Keratinocyte (primary cell): ENCODE results near the gene OR6C75.
"Not testable (repeated sequence)": the region's sequence is repeated elsewhere in the genome, so short reads cannot be mapped to it uniquely, and the experiment has no call there.

Experiments
- EZH2 ChIP-seq: IDR thresholded peaks from one replicate; pipeline ENCODE4 v1.6.1; 2012; ENCODE audit warnings: inconsistent platforms, mild to moderate bottlenecking, low read length, moderate library complexity
- TF ChIP-seq, protein P1 (sequence below), 3 experiments: IDR thresholded peaks in 1 of 3; conservative IDR thresholded peaks in 1 of 3; optimal IDR thresholded peaks in 1 of 3; 2 replicates in 2 of 3; 3 replicates in 1 of 3; pipeline versions ENCODE3 to v1.5.1; 2011; ENCODE audit warnings: low read length in 3 of 3, mild to moderate bottlenecking in 3 of 3, moderate library complexity in 2 of 3, control low read depth in 1 of 3, inconsistent platforms in 1 of 3; ENCODE audit not compliant: insufficient read depth in 2 of 3; ENCODE audit errors: extremely low read depth in 1 of 3

DNA sequence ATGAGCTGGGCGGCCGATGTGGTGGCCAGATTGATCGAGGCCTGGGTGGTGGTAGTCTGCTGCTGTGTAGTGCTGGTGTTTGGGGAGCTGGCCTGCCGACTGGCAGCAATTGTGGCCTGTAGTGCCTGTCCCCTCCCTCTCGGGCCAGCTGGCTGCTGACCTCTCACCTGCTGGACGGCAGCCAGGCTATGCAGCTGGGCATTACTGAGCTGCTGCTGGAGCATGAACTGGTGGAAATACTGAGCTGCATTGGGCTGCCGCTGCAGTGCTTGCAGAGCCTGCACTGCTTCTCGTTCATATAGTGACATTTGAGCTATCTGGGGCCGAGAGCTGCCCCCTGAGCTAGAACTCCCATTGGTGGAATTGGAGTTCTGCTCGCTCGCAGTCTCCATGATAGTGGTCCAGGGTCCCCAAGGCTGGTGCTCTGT, 51.6 kb downstream of the OR6C75 start:
- TF ChIP-seq, protein P1, sequence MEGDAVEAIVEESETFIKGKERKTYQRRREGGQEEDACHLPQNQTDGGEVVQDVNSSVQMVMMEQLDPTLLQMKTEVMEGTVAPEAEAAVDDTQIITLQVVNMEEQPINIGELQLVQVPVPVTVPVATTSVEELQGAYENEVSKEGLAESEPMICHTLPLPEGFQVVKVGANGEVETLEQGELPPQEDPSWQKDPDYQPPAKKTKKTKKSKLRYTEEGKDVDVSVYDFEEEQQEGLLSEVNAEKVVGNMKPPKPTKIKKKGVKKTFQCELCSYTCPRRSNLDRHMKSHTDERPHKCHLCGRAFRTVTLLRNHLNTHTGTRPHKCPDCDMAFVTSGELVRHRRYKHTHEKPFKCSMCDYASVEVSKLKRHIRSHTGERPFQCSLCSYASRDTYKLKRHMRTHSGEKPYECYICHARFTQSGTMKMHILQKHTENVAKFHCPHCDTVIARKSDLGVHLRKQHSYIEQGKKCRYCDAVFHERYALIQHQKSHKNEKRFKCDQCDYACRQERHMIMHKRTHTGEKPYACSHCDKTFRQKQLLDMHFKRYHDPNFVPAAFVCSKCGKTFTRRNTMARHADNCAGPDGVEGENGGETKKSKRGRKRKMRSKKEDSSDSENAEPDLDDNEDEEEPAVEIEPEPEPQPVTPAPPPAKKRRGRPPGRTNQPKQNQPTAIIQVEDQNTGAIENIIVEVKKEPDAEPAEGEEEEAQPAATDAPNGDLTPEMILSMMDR (optimal IDR thresholded peaks at IDR 0.05 in 1 of 3, IDR thresholded peaks at IDR 0.05 in 1 of 3, conservative IDR thresholded peaks at IDR 0.05 in 1 of 3; ENCODE audit: extremely low read depth in 1 of 3, insufficient read depth in 2 of 3, low read length in 3 of 3) = not testable (repeated sequence)
- not testable (repeated sequence) for TF ChIP-seq EZH2
